PC-9 (cell line): ENCODE measurements around the gene CRACDL. TPM values are rescaled to one million over a fixed set of nuclear protein-coding genes. Genes with fewer than 3 reads are reported as not detected.

ENCODE experiments used
- BruUV-seq: library from RNA; stranded (reverse); fragments of 400-500 nt; replicated peaks from 2 replicates; lab custom pipeline; 2021; lab: Mats Ljungman, UMichigan
- CTCF ChIA-PET: fragments of 300-600 bp; sonication (Branson Sonifier 250); formaldehyde crosslinking; loops from one replicate; lab custom pipeline; 2022; ENCODE audit warnings: antibody characterized with exemption; lab: Charles Lee
- POLR2A ChIA-PET: fragments of 300-600 bp; sonication (Branson Sonifier 250); formaldehyde crosslinking; loops from one replicate; lab custom pipeline; 2022; ENCODE audit warnings: antibody characterized with exemption; ENCODE audit not compliant: unreplicated experiment; lab: Charles Lee
- DNase-seq, 2 experiments: peaks; one replicate each; pipeline versions ENCODE4 v3.0.0 to v3.0.0-alpha.2; 2015 to 2022; ENCODE audit warnings: mixed read lengths in 1 of 2
- H2AFZ ChIP-seq: fragments of 200-600 bp; sonication (generic); 2 replicates; pipeline ENCODE4 v1.8.1; 2017; ENCODE audit warnings: antibody characterized with exemption
- H3F3A ChIP-seq: fragments of 200-600 bp; sonication (generic); 2 replicates; pipeline ENCODE4 v1.8.1; 2017; ENCODE audit warnings: antibody characterized with exemption, mild to moderate bottlenecking, low read depth; ENCODE audit not compliant: insufficient read depth
- H3K27ac ChIP-seq: fragments of 200-600 bp; sonication (generic); 2 replicates; pipeline ENCODE4 v1.6.1; 2016; ENCODE audit warnings: mixed run types
- H3K27me3 ChIP-seq: fragments of 200-600 bp; sonication (generic); 2 replicates; pipeline ENCODE4 v1.6.1; 2016; ENCODE audit warnings: low read depth, mixed run types; ENCODE audit not compliant: insufficient read depth
- H3K36me3 ChIP-seq: fragments of 200-600 bp; sonication (generic); 2 replicates; pipeline ENCODE4 v1.6.1; 2016; ENCODE audit warnings: low read depth, mixed run types
- H3K4me1 ChIP-seq: fragments of 200-600 bp; sonication (generic); replicated peaks from 2 replicates; pipeline ENCODE4 v1.6.1; 2016; ENCODE audit warnings: mixed run types; ENCODE audit not compliant: insufficient read depth
- H3K4me2 ChIP-seq: fragments of 200-600 bp; sonication (generic); 2 replicates; pipeline ENCODE4 v1.6.1; 2017; ENCODE audit warnings: mixed run types
- H3K4me3 ChIP-seq: fragments of 200-600 bp; sonication (generic); 2 replicates; pipeline ENCODE4 v1.6.1; 2016; ENCODE audit warnings: mixed run types
- H3K79me2 ChIP-seq: fragments of 200-600 bp; sonication (generic); 2 replicates; pipeline ENCODE4 v1.6.1; 2017; ENCODE audit warnings: low read depth, mixed run types
- H3K9me2 ChIP-seq: fragments of 200-600 bp; sonication (generic); 2 replicates; pipeline ENCODE4 v1.8.1; 2017; ENCODE audit warnings: mild to moderate bottlenecking; ENCODE audit not compliant: insufficient read depth
- H3K9me3 ChIP-seq: fragments of 200-600 bp; sonication (generic); 2 replicates; pipeline ENCODE4 v1.8.1; 2016; ENCODE audit warnings: low read depth; ENCODE audit not compliant: insufficient read depth
- H4K20me1 ChIP-seq: fragments of 200-600 bp; sonication (generic); 2 replicates; pipeline ENCODE4 v1.8.1; 2017; ENCODE audit not compliant: insufficient read depth
- EZH2 ChIP-seq: fragments of 200-600 bp; sonication (generic); IDR thresholded peaks from 2 replicates; pipeline ENCODE4 v1.8.0; 2017; ENCODE audit warnings: antibody characterized with exemption, low read depth
- intact Hi-C: fragments of 100-400 bp; cut with micrococcal nuclease; formaldehyde crosslinking; loops from one replicate; pipeline ENCODE4 v1.10.0; 2022; ENCODE audit not compliant: unreplicated experiment
- total RNA-seq: library from RNA; stranded (reverse); gene quantifications from 2 replicates; pipeline ENCODE4 v1.2.3, GENCODE V29; 2021
- TF ChIP-seq, protein P1 (sequence below): fragments of 200-600 bp; sonication (generic); conservative IDR thresholded peaks from 2 replicates; pipeline ENCODE4 v1.6.1; 2017; ENCODE audit warnings: mixed run types, antibody characterized with exemption, mild to moderate bottlenecking, moderate library complexity

Gene CRACDL
- total RNA-seq, 1 experiment from 2014 or later, result 33.7 TPM

- no peak for TF ChIP-seq EZH2
- TF ChIP-seq, protein P1, sequence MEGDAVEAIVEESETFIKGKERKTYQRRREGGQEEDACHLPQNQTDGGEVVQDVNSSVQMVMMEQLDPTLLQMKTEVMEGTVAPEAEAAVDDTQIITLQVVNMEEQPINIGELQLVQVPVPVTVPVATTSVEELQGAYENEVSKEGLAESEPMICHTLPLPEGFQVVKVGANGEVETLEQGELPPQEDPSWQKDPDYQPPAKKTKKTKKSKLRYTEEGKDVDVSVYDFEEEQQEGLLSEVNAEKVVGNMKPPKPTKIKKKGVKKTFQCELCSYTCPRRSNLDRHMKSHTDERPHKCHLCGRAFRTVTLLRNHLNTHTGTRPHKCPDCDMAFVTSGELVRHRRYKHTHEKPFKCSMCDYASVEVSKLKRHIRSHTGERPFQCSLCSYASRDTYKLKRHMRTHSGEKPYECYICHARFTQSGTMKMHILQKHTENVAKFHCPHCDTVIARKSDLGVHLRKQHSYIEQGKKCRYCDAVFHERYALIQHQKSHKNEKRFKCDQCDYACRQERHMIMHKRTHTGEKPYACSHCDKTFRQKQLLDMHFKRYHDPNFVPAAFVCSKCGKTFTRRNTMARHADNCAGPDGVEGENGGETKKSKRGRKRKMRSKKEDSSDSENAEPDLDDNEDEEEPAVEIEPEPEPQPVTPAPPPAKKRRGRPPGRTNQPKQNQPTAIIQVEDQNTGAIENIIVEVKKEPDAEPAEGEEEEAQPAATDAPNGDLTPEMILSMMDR, result no peak
- peaks cover 12% of the 10 kb centered on the region; the same call in 1 of the 2 replicates for H3F3A ChIP-seq
- no peaks in the 10 kb centered on the region for H3K9me2 ChIP-seq
- ChIA-PET POLR2A (interaction anchor here (0.5 kb wide), 1 partner anchor 42 kb away, joined by 3 read pairs; no protein-coding TSS in a partner anchor), CTCF (interaction anchor here (0.6 kb wide), 1 partner anchor 214 kb away, joined by 3 read pairs; no protein-coding TSS in a partner anchor)
- H3K27me3 ChIP-seq, result no peaks in the 10 kb centered on the region
- H3K9me3 ChIP-seq, result no peaks in the 10 kb centered on the region
- no peaks in the 10 kb centered on the region for H3K79me2 ChIP-seq
- H3K36me3 ChIP-seq, result no peaks in the 10 kb centered on the region
- no peaks in the 10 kb centered on the region for H4K20me1 ChIP-seq
- no peak for DNase-seq
- H3K4me3 ChIP-seq, result no peak overlapping the region
- H3K4me1 ChIP-seq, result peaks cover 33% of the 10 kb centered on the region
- BruUV-seq, result no TSS peak
- no peak overlapping the region for H3K4me2 ChIP-seq
- H3K27ac ChIP-seq, result no peak overlapping the region
- intact Hi-C loops, result no loop called here
- no peak overlapping the region for H2AFZ ChIP-seq
Observed at GRCh38 chr2:98826856-98827255, 109.2 kb downstream of the CRACDL start.

GRCh38 chr2:98825858-98826257 is 110.2 kb downstream of the CRACDL start:
- no peaks in the 10 kb centered on the region for H3K9me2 ChIP-seq
- DNase-seq, result no peak
- H3K4me2 ChIP-seq, result no peak overlapping the region
- TF ChIP-seq, protein P1, result no peak
- no peak for TF ChIP-seq EZH2
- H3F3A ChIP-seq, result peaks cover 12% of the 10 kb centered on the region; the same call in 1 of the 2 replicates
- BruUV-seq, result no TSS peak
- H3K36me3 ChIP-seq, result no peaks in the 10 kb centered on the region
- H3K9me3 ChIP-seq, result no peaks in the 10 kb centered on the region
- H3K4me3 ChIP-seq, result no peak overlapping the region
- H3K27ac ChIP-seq, result no peak overlapping the region
- intact Hi-C loops, result no loop called here
- H2AFZ ChIP-seq, result no peak overlapping the region
- no peaks in the 10 kb centered on the region for H4K20me1 ChIP-seq
- ChIA-PET CTCF (no interaction called here), POLR2A (no interaction called here)
- H3K27me3 ChIP-seq, result no peaks in the 10 kb centered on the region
- peaks cover 31% of the 10 kb centered on the region for H3K4me1 ChIP-seq
- H3K79me2 ChIP-seq, result no peaks in the 10 kb centered on the region

DNA sequence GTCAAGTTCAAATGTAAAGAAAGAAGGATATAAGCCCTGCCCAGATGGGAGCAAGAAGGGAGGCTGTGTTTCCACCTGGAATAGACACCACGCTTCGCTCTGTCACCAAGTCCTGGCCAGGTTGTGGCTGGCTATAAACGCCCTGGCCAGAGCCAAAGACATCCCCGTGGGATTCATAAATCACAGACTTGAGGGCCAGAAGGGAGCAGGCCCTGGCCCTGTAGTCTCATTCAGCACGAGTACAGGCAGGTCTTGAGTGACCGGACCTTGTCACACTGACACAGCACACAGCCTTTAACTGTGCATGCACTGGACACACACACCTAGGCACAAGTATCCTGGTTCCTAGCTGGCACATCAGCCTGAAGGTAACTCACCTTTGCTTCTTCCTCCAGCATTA is 110.6 kb downstream of the CRACDL start:
- no TSS peak for BruUV-seq
- no peaks in the 10 kb centered on the region for H3K9me2 ChIP-seq
- no peak overlapping the region for H3K4me3 ChIP-seq
- no peak for DNase-seq
- intact Hi-C loops, result no loop called here
- H3K27ac ChIP-seq, result no peak overlapping the region
- H3K79me2 ChIP-seq, result no peaks in the 10 kb centered on the region
- no peaks in the 10 kb centered on the region for H4K20me1 ChIP-seq
- H3K9me3 ChIP-seq, result no peaks in the 10 kb centered on the region
- H3K4me2 ChIP-seq, result no peak overlapping the region
- peaks cover 12% of the 10 kb centered on the region; the same call in 1 of the 2 replicates for H3F3A ChIP-seq
- H3K4me1 ChIP-seq, result peaks cover 27% of the 10 kb centered on the region
- ChIA-PET POLR2A (no interaction called here), CTCF (no interaction called here)
- no peak overlapping the region for H2AFZ ChIP-seq
- no peak for TF ChIP-seq EZH2
- H3K36me3 ChIP-seq, result no peaks in the 10 kb centered on the region
- no peaks in the 10 kb centered on the region for H3K27me3 ChIP-seq

- Histone ChIP-seq H3K27me3 (no peaks in the 10 kb centered on the region), H3K4me3 (no peak overlapping the region), H3K79me2 (no peaks in the 10 kb centered on the region), H3K4me1 (peaks cover 22% of the 10 kb centered on the region), H3K9me3 (no peaks in the 10 kb centered on the region), H2AFZ (no peak overlapping the region), H3K4me2 (no peak overlapping the region), H4K20me1 (no peaks in the 10 kb centered on the region), H3K27ac (no peak overlapping the region), H3K36me3 (no peaks in the 10 kb centered on the region), H3K9me2 (no peaks in the 10 kb centered on the region), H3F3A (peaks cover 12% of the 10 kb centered on the region; the same call in 1 of the 2 replicates)
- DNase-seq, result no peak
- intact Hi-C loops, result no loop called here
- ChIA-PET POLR2A (no interaction called here), CTCF (no interaction called here)
- TF ChIP-seq, protein P1, result no peak
- TF ChIP-seq EZH2, result no peak
- no TSS peak for BruUV-seq
Observed at GRCh38 chr2:98825020-98825350, 111.0 kb downstream of the CRACDL start.
